GM19463 (cell line): ENCODE data around the gene INHBE.
"Not testable (repeated sequence)": the region's sequence is repeated elsewhere in the genome, so short reads cannot be mapped to it uniquely, and the experiment has no call there.

ENCODE experiments used
- ATAC-seq: cut with Tn5 transposase; IDR thresholded peaks from one replicate; pipeline ENCODE4 v1.9.1; 2021; ENCODE audit warnings: mild to moderate bottlenecking, moderate library complexity; ENCODE audit not compliant: unreplicated experiment

The INHBE gene

GRCh38 chr12:57439762-57440266 lies 15.3 kb upstream of the INHBE start:
- ATAC-seq: no peak

DNA sequence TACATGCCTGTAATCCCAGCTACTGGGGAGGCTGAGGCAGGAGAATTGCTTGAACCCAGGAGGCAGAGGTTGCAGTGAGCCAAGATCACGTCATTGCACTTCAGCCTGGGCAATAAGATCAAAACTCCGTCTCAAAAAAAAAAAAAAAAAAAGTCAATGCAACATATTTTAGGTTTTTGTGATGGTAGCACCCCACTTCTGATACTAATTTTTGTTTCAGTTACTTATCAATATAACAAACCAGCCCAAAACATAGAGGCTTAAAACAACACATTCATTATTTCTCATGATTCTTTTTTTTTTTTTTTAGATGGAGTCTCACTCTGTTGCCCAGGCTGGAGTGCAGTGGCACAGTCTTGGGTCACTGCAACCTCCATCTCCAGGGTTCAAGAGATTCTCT lies 13.7 kb upstream of the INHBE start:
- not testable (repeated sequence) for ATAC-seq

DNA sequence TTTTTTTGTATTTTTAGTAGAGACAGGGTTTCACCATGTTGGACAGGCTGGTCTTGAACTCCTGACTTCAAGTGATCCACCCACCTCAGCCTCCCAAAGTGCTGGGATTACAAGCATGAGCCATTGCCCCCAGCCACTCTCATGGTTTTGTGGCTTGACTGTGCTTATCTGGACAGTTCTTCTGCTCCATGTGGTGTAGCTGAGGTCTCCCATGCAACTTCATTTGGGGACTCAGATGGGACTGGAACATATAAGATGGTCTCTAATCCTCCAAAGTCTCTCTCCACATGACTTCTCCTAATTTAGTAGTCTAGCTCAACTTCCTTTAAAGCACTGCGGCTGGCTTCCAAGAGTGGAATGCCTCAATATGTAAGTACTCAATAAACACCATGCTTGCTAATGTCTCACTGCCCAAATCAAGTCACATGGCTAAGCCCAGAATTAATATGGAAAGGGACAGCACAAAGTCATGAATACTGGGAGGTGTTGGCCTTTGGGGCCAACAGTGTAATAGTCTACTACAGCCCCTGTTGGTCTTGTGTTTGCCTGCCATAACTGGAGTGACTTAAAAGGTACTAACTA lies 13.2 kb upstream of the INHBE start:
- ATAC-seq: no peak

DNA sequence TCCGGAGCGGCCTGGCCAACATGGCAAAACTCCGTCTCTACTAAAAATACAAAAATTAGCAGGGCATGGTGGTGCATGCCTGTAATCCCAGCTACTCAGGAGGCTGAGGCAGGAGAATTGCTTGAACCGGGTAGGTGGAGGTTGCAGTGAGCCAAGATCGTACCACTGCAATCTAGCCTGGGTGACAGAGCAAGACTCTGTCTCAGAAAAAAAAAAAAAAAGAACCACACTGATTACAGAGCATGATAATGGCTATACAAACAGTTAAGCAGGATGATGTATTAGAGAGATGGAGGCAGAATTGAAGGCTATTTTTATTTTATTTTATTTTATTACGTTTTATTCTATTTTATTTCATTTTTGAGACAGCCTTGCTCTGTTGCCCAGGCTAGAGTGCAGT lies 10.8 kb upstream of the INHBE start:
- not testable (repeated sequence) for ATAC-seq

- no peak for ATAC-seq
These were observed 10.4 kb upstream of the INHBE start for GRCh38 chr12:57444744-57445143.

- ATAC-seq: no peak
These were observed 8.7 kb upstream of the INHBE start for GRCh38 chr12:57446292-57446960.

DNA sequence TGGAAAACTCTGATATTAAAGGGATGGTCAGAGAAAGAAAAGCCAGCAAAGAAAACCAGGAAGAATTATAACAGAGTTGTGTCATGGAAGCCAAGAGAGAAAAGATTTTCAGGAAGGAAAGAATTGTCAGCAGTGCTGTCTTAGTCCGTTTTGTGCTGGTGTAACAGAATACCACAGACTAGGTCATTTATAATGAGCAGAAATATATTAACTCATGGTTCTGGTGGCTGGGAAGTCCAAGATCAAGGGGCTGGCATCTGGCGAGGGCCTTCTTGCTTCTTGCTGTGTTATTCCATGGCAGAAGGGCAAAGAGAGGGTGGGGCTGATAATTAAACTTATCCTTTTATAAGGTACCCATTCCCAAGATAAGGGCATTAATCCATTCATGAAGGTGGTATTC lies 6.4 kb upstream of the INHBE start:
- ATAC-seq: no peak

DNA sequence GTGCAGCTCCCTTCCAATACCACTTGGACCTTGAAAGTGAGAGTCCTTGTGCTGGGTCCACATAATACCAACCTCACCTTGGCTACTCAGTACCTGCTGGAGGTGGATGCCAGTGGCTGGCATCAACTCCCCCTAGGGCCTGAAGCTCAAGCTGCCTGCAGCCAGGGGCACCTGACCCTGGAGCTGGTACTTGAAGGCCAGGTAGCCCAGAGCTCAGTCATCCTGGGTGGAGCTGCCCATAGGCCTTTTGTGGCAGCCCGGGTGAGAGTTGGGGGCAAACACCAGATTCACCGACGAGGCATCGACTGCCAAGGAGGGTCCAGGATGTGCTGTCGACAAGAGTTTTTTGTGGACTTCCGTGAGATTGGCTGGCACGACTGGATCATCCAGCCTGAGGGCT lies 5.7 kb upstream of the INHBE start:
- no peak for ATAC-seq

DNA sequence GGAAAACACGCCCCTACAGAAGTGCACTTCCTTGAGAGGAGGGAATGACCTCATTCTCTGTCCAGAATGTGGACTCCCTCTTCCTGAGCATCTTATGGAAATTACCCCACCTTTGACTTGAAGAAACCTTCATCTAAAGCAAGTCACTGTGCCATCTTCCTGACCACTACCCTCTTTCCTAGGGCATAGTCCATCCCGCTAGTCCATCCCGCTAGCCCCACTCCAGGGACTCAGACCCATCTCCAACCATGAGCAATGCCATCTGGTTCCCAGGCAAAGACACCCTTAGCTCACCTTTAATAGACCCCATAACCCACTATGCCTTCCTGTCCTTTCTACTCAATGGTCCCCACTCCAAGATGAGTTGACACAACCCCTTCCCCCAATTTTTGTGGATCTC lies 5.0 kb upstream of the INHBE start:
- no peak for ATAC-seq

DNA sequence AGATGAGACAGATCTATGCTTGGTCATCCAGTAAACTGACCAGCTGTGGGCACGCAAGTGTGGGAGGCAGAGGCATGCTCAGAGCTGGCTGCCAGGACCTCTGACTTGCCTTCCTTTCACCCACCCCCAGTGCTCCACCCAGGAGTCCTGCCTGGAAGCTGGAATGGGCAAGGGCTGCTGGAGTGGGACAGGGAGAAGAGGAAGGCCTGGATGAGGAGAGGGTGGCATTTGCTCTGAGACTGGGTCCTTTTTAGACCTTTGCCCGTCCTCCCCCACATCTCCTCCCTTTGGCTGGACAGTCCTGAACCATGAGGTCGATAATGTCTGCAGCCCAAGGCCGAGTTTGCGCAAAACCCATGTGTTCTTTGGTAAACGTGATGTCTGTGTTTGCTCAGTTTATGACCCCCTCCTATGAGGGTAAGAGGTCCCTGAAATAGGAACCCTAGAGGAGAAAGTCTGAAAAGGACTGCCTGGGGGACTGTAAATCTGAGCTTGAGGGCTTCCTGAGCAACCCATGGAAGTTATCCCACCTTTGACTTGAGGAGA lies 3.8 kb upstream of the INHBE start:
- ATAC-seq: no peak

- no peak for ATAC-seq
These were observed 2.7 kb upstream of the INHBE start for GRCh38 chr12:57452181-57452936.

DNA sequence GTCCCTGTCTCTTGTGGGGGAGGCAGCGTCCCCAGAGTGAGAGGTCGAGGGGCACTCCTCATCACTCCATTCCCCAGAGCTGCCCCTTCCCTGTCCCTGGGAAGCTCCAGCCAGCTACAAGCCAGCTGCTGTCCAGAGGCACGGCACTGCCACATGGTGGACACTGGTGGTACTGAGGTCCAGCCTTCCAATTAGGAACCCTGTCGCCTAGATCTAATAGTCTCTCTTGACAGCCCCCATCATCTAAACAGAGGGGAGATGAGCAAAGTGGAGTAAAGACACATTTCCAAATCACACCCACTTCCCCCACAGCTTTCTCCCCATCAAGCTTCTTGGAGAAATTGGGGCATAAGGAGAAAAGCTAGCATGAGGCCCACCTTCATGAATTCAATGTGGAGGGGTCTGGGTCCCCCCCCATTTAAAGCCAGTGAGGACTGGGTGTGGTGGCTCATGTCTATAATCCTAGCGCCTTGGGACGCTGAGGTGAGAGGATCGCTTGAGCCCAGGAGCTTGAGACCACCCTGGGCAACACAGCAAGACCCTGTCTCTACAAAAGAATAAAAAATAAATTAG lies 2.1 kb upstream of the INHBE start:
- peak; percentile 42 for ATAC-seq

GRCh38 chr12:57454213-57454565 lies 918 bp upstream of the INHBE start:
- no peak for ATAC-seq

- ATAC-seq: no peak
These were observed 452 bp downstream of the INHBE start for GRCh38 chr12:57455374-57456144.

GRCh38 chr12:57456145-57456700 lies 1.1 kb downstream of the INHBE start:
- peak; percentile 29 for ATAC-seq

DNA sequence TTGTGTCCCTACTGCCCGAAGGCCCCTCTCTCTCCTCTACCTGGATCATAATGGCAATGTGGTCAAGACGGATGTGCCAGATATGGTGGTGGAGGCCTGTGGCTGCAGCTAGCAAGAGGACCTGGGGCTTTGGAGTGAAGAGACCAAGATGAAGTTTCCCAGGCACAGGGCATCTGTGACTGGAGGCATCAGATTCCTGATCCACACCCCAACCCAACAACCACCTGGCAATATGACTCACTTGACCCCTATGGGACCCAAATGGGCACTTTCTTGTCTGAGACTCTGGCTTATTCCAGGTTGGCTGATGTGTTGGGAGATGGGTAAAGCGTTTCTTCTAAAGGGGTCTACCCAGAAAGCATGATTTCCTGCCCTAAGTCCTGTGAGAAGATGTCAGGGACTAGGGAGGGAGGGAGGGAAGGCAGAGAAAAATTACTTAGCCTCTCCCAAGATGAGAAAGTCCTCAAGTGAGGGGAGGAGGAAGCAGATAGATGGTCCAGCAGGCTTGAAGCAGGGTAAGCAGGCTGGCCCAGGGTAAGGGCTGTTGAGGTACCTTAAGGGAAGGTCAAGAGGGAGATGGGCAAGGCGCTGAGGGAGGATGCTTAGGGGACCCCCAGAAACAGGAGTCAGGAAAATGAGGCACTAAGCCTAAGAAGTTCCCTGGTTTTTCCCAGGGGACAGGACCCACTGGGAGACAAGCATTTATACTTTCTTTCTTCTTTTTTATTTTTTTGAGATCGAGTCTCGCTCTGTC lies 1.8 kb downstream of the INHBE start:
- no peak for ATAC-seq

GRCh38 chr12:57458665-57459054 lies 3.6 kb downstream of the INHBE start:
- ATAC-seq: no peak

DNA sequence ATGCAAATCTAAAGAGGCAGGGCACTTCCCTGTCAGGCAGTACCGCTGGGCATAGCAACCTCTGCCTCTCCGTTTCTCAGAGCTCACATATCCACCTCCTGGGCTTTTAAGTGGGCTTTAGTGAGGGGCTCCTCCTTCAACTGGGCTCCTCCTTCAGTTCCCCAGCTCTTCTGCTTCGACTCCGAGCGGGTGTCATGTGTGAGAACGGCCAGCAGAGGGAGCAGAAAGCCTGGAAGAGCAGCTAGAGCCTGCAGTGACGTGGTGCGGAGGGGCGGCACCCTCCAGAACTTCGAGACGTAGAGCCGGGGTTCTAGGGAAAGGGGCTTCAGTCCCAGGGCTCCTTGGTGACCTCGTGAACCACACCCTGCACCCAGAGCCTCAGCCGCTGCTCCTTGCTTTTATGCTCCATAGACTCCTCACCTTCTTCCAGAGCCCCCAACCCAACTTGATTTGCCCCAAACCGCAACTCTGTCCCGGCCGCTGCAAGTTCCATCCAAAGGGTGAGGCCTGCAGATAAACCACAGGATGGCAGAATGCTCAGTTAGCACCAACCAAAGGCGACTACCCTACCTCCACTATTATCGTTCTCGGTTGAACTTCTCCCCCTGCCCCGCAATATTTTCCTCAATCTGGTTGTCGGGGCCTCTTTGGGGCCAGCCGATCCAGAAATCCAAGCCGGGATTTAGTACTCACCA lies 4.1 kb downstream of the INHBE start:
- ATAC-seq: peak; percentile 50
